NCI-H510A (cell line): Measurements from ENCODE around the gene REG4.
"Not testable (repeated sequence)": the region's sequence is repeated elsewhere in the genome, so short reads cannot be mapped to it uniquely, and the experiment has no call there.

Experiments
- DNase-seq: peaks from one replicate; lab custom pipeline; 2025; lab: John Stamatoyannopoulos, UW

REG4 gene

DNA sequence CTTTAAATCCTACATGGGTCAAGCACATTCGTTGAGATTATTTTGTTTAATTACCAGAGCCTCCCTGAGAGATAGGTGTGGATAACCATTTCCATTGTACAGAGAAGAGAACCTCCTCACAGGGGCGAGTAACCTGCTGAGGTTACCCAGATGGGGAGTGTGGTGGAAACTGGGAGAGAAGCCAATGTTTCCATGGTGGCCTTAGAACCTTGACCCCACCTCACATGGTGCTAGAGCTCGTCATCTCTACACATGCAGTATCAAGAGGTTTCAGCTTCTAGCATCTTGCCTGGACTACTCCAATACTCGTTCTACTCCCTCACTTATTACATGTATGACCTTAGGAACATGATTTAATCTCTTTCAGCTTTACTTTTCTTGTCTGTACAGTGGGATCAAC, 4.8 kb downstream of the REG4 start:
- DNase-seq = no peak

GRCh38 chr1:119805746-119806145, 5.5 kb downstream of the REG4 start:
- DNase-seq = no peak

DNA sequence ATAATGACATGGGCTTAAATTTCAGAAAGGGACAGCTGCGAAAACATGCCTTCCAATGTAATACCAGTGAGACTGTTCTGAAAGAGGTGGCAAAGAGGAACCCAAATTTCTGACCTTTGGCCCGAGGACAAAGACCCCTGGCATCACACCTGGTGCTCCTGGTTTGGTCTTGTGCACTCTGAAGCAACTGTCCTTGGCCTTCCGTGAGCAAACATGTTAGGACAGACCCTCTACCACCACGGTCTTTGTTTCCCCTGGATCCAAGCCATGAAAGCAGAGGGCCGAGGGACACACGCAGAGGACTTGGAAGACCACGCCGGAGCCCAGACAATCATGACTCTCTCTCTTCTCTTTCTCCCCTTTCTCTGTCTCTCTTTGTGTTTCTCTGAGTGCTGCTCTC, 6.0 kb downstream of the REG4 start:
- DNase-seq = no peak

- DNase-seq = no peak
These were observed 11.6 kb downstream of the REG4 start for GRCh38 chr1:119799599-119800177.

DNA sequence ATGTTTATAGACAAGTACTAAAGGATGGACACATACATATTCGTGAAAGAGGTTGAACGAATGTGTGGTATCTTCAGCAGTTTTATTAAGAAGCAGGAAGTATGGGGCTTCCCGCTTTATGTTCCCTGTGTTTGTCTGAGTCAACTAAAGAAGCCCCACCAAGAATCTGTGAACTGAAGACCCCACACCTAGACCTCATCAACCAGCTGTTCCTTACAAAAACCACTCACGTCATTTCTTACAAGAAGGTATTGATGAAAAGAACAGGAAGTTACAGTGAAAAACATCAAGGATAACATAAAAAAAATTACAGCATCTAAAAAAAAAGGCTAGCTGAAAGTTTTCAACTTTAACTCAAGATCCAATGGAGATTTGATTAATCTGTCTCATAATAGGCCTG, 12.3 kb downstream of the REG4 start:
- no peak for DNase-seq

DNA sequence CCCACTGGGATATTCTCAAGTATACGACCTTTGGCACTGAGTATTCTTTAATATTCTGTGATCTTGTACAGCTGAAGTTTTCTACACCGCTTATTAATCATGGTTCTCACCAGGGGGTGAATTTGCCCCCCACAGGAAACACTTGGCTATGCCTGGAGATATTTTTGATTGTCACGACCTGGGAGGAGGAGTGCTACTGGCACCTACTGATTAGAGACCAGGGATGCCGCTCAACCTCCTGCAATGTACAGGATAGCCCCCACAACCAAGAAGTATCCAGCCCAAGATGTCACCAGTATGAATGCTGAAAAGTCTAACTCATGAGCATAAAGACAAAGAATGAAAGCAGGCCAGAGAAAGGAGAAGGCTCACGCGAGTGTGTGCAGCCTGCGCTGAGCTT, 13.7 kb downstream of the REG4 start:
- no peak for DNase-seq

DNA sequence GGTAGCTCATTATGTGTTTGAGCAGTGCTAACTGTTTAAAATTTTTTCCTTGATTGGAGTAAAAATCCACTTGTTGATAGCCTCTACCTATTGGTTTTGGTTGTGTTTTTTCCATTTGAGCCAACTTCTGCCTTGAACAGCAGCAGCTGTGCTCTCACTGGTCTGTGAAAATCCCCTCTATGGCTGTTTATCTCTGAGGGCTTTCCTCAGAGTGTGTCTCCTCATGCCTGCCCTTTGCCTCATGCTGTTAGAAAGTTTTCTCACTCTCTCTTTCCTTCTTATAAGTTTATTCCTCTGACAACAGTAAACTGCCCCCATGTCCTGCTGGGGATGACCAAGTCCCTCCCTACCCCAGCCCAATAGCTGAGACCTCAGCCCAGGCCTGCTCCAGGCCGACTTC, 14.1 kb downstream of the REG4 start:
- no peak for DNase-seq

GRCh38 chr1:119795261-119796200, 15.7 kb downstream of the REG4 start:
- DNase-seq = peak; percentile 46

DNA sequence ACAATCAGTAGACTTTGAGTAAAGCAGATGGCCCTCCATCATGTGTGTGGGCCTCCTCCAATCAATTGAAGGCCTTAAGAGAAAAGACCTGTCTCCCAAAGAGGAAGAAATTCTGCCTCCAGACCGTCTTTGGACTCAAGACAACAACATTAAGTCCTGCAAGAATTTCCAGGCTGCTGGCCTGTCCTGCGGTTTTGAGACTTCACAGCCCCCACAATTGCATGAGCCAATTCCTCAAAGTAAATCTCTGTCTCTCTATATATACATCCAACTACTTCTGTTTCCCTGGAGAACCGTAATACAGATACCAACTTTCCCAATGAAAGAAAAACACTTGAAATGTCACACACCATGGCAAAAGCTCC, 16.4 kb downstream of the REG4 start:
- DNase-seq = no peak

DNA sequence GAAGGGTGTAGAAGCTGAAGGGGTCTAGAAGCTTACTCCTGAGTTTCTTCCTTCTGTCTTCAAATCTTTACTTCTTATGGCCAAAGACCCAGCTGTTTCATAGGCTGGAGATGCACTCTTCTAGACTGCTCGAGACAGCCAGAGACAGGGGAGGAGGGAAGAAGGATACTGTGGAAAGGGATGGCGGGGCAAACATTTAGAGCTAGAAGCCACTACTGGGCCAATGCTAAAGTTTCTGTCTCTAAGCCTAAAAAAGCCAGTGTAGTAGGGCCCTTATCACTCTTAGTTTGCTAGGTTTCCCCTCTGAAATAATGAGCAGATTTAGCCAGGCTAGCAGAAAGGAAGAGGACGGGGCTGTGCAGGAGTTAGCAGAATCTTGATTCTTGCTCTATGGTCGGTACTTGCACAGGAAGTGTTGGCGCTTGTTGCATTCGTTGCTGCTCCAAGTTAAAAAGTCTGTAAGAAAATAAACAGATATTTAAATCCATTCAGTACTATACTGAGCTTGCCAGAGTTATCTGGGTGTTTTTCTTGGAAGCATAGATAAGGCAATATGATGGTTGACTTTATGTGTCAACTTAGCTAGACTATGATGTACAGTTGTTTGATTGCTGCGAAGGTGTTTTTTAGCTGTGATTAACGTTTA, 16.9 kb downstream of the REG4 start:
- no peak for DNase-seq

DNA sequence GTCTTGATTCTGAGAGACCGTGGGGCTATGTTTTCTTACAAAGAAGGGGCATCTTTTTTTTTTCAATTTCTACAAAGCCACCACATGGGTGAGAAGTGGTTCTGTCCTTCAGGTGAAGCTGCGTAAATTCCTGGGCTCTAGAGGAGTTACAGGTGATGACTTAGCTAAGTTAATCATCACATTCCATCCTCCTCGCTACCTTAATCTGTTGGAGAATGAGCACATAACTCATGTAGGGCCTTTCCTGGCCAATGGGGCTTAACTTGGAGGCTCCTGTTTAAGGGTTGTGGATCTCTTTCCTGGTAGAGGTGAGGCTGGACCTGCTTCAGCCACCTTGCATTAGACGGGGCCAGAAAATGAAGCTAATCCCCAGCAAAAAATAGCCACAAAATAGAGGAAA, 19.9 kb downstream of the REG4 start:
- DNase-seq = no peak

DNA sequence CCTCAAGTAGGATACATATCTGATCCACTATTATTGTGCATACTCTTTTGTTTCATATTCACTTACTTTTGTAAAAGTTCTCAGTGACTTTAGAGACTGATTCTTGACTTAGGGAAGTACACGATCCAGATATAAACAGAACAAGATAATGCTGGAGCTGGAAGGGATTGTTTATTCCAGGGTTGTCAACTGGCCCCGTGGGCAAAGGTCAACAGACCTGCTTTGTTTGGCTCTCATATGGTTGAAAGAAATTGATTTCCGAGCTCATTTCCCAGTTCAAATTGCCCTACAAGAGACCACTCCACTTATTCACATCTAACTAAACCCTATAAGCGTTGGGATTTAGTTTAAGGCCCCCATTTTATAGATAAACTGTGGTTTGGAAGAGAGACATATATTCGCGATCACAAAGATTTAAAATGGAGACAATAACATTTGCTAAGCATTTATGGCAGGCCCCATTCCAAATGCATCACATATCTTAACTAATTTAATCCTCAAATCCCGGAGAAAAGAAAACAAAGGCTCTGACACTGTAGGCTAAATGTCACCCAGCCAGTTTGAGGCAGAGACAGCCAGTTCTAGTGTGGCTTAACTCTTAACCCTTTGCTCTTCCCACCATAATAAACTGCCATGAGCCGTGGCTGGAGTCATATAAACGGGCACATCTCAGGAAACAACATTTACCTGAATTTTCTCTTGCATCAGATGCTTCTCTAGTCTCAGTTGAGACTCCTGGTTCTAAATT, 20.6 kb downstream of the REG4 start:
- DNase-seq = no peak

DNA sequence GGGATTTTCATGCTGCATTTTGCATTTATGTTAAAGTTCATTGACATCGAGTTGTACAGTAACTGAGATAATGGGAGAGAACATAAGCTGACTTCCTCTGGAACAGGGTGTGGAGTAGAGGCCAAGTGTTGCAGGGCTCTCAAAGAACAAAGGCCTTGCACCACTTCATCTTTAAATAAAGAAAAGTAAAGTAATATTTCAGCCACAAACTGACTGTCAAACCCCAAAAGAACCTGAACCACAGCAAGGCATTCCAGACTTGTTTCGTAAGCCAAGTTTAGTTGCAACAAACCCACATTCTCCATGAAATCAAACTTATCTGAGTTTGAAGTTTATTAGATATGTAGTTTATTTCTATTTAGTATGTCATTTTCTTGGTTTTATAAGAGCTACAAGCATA, 23.5 kb downstream of the REG4 start:
- DNase-seq = no peak

- not testable (repeated sequence) for DNase-seq
These were observed 24.7 kb downstream of the REG4 start for GRCh38 chr1:119786473-119787050.

GRCh38 chr1:119786046-119786445, 25.2 kb downstream of the REG4 start:
- not testable (repeated sequence) for DNase-seq

- no peak for DNase-seq
These were observed 27.0 kb downstream of the REG4 start for GRCh38 chr1:119784191-119784781.

GRCh38 chr1:119783354-119784185, 27.7 kb downstream of the REG4 start:
- no peak for DNase-seq

GRCh38 chr1:119782631-119783325, 28.5 kb downstream of the REG4 start:
- no peak for DNase-seq

GRCh38 chr1:119781434-119782210, 29.6 kb downstream of the REG4 start:
- DNase-seq = no peak
